ENCODE data around the gene SERINC5. TPM values are rescaled to one million over a fixed set of nuclear protein-coding genes. Genes with fewer than 3 reads are reported as not detected.
"Not testable (repeated sequence)": the region's sequence is repeated elsewhere in the genome, so short reads cannot be mapped to it uniquely, and the experiment has no call there.

Gene SERINC5
- total RNA-seq (2021; ENCODE audit: unreplicated experiment) (70.6 TPM), Bru-seq, nascent RNA (percentile 87 among the genes with signal in this experiment), BruChase-seq, experiment 1, labeled RNA remaining after a 2-hour chase (percentile 84 among the genes with signal in this experiment), BruChase-seq, experiment 2, labeled RNA remaining after a 6-hour chase (percentile 91 among the genes with signal in this experiment)
- polyA plus RNA-seq (2012; ENCODE audit: insufficient read length) = 28.0 TPM
- long read RNA-seq, full-length matches to known transcripts = 10 of 40 reads
- long read RNA-seq, partial matches to known transcripts = 6 of 40 reads
- long read RNA-seq, other reads (novel, unspliced or antisense) = 24 of 40 reads

GRCh38 chr5:80255811-80256712 lies at the start of gene SERINC5:
Gene SERINC5, minus strand, starts transcription at chr5:80256048. Its CDS starts 126 bp downstream, at chr5:80255922.
- BruUV-seq (replicated peaks) = no TSS peak
- Histone ChIP-seq H3K27me3 (ENCODE audit: control insufficient read depth, insufficient read depth, low read length) (no peaks in the 10 kb centered on the region), H3K36me3 (ENCODE audit: control insufficient read depth, insufficient read depth, low read length) (peaks cover 5% of the 10 kb centered on the region; the same call in 1 of the 2 replicates), H3K9me3 (ENCODE audit: control insufficient read depth, insufficient read depth, low read depth, low read length) (no peaks in the 10 kb centered on the region), H3K27ac (ENCODE audit: low read length) (peak within 1 kb of the TSS; percentile 99), H3K4me1 (ENCODE audit: control insufficient read depth, insufficient read depth, low read length) (peaks cover 25% of the 10 kb centered on the region), H3K4me3 (ENCODE audit: low read depth in 2 of 2, low read length in 2 of 2) (peak within 1 kb of the TSS; percentile 90 to 93)
- TF ChIP-seq, protein P1, sequence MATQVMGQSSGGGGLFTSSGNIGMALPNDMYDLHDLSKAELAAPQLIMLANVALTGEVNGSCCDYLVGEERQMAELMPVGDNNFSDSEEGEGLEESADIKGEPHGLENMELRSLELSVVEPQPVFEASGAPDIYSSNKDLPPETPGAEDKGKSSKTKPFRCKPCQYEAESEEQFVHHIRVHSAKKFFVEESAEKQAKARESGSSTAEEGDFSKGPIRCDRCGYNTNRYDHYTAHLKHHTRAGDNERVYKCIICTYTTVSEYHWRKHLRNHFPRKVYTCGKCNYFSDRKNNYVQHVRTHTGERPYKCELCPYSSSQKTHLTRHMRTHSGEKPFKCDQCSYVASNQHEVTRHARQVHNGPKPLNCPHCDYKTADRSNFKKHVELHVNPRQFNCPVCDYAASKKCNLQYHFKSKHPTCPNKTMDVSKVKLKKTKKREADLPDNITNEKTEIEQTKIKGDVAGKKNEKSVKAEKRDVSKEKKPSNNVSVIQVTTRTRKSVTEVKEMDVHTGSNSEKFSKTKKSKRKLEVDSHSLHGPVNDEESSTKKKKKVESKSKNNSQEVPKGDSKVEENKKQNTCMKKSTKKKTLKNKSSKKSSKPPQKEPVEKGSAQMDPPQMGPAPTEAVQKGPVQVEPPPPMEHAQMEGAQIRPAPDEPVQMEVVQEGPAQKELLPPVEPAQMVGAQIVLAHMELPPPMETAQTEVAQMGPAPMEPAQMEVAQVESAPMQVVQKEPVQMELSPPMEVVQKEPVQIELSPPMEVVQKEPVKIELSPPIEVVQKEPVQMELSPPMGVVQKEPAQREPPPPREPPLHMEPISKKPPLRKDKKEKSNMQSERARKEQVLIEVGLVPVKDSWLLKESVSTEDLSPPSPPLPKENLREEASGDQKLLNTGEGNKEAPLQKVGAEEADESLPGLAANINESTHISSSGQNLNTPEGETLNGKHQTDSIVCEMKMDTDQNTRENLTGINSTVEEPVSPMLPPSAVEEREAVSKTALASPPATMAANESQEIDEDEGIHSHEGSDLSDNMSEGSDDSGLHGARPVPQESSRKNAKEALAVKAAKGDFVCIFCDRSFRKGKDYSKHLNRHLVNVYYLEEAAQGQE (IDR thresholded peaks at IDR 0.05; ENCODE audit: insufficient read depth in 1 of 2, low read depth in 2 of 2, low read length in 1 of 2) = no peak
- TF ChIP-seq SIN3A (IDR thresholded peaks at IDR 0.05; ENCODE audit: borderline replicate concordance, insufficient read depth, low read depth, low read length) = peak; percentile 85; the same call in 1 of the 2 replicates
- TF ChIP-seq POLR2AphosphoS5 (IDR thresholded peaks at IDR 0.05; ENCODE audit: low read depth, low read length) = peak; percentile 92
- in situ Hi-C loops (cut with HindIII; ENCODE audit: low pct_unique_long_range_greater_than_20kb, low sequenced_read_pairs) = no loop called here
- DNase-seq (ENCODE audit: low read depth, low spot score) (no peak), ATAC-seq (peak; percentile 90)
- CTCF ChIA-PET = interaction anchor here (0.6 to 1.2 kb wide), 2 partner anchors 86 to 164 kb away, joined by 3 to 9 read pairs; no protein-coding TSS in a partner anchor
- POLR2A ChIA-PET = interaction anchor here (0.6 to 0.9 kb wide), 7 partner anchors 9 to 769 kb away, joined by 3 to 13 read pairs (median 6); no protein-coding TSS in a partner anchor
- intact Hi-C loops (cut with micrococcal nuclease; ENCODE audit: unreplicated experiment) = no loop called here

DNA sequence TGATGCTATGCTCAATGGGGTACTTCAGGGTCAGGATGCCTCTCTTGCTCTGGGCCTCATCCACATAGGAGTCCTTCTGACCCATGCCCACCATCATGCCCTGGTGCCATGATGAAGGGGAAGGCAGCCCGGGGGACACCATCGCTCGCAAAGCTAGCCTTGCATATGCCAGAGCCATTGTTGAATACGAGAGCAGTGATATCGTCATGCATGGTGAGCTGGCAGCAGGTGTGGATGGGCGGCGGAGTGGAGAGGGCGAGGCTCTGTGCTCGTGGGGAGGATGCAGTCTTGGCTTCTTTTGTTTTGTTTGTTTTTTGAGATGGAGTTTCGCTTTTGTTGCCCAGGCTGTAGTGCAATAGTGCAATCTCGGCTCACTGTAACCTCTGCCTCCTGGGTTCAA lies 46.8 kb upstream of the SERINC5 start:
- Histone ChIP-seq H3K27me3 (ENCODE audit: control insufficient read depth, insufficient read depth, low read length) (no peaks in the 10 kb centered on the region), H3K4me3 (ENCODE audit: low read depth in 2 of 2, low read length in 2 of 2) (no peak overlapping the region), H3K36me3 (ENCODE audit: control insufficient read depth, insufficient read depth, low read length) (no peaks in the 10 kb centered on the region), H3K4me1 (ENCODE audit: control insufficient read depth, insufficient read depth, low read length) (no peaks in the 10 kb centered on the region), H3K9me3 (ENCODE audit: control insufficient read depth, insufficient read depth, low read depth, low read length) (no peaks in the 10 kb centered on the region), H3K27ac (ENCODE audit: low read length) (no peak overlapping the region)
- CTCF ChIA-PET = no interaction called here
- TF ChIP-seq SIN3A (IDR thresholded peaks at IDR 0.05; ENCODE audit: borderline replicate concordance, insufficient read depth, low read depth, low read length) (no peak), TCF7L2 (IDR thresholded peaks at IDR 0.05; ENCODE audit: low read depth, low read length) (no peak), POLR2AphosphoS5 (IDR thresholded peaks at IDR 0.05; ENCODE audit: low read depth, low read length) (no peak), CTCF (IDR thresholded peaks at IDR 0.05) (no peak)
- TF ChIP-seq, protein P1 (IDR thresholded peaks at IDR 0.05; ENCODE audit: insufficient read depth in 1 of 2, low read depth in 2 of 2, low read length in 1 of 2) = no peak
- DNase-seq (ENCODE audit: low read depth, low spot score) (no peak), ATAC-seq (no peak)
- no TSS peak for BruUV-seq (replicated peaks)
- intact Hi-C loops (cut with micrococcal nuclease; ENCODE audit: unreplicated experiment) (no loop called here), in situ Hi-C loops (cut with HindIII; ENCODE audit: low pct_unique_long_range_greater_than_20kb, low sequenced_read_pairs) (no loop called here)
- POLR2A ChIA-PET = no interaction called here

DNA sequence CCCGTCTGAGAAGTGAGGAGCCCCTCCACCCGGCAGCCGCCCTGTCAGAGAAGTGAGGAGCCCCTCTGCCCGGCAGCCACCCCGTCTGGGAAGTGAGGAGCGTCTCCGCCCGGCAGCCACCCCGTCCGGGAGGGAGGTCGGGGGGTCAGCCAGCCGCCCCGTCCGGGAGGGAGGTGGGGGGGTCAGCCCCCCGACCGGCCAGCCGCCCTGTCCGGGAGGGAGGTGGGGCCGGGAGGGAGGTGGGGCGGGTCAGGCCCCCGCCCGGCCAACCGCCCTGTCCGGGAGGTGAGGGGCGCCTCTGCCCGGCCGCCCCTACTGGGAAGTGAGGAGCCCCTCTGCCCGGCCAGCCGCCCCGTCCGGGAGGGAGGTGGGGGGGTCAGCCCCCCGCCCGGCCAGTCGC lies 45.5 kb upstream of the SERINC5 start:
- POLR2A ChIA-PET; CTCF ChIA-PET; in situ Hi-C loops (cut with HindIII; ENCODE audit: low pct_unique_long_range_greater_than_20kb, low sequenced_read_pairs); DNase-seq (ENCODE audit: low read depth, low spot score); H3K4me3 ChIP-seq (ENCODE audit: low read depth in 2 of 2, low read length in 2 of 2); H3K9me3 ChIP-seq (ENCODE audit: control insufficient read depth, insufficient read depth, low read depth, low read length); H3K4me1 ChIP-seq (ENCODE audit: control insufficient read depth, insufficient read depth, low read length); H3K27ac ChIP-seq (ENCODE audit: low read length); intact Hi-C loops (cut with micrococcal nuclease; ENCODE audit: unreplicated experiment); ATAC-seq; H3K27me3 ChIP-seq (ENCODE audit: control insufficient read depth, insufficient read depth, low read length); BruUV-seq (replicated peaks); H3K36me3 ChIP-seq (ENCODE audit: control insufficient read depth, insufficient read depth, low read length): not testable (repeated sequence)

Measured in Panc1 (cell line).